NCI-H1048 (cell line): ENCODE results near the gene CPSF6.
"Not testable (repeated sequence)": the region's sequence is repeated elsewhere in the genome, so short reads cannot be mapped to it uniquely, and the experiment has no call there.

Experiments
- DNase-seq: peaks from one replicate; lab custom pipeline; 2025; lab: John Stamatoyannopoulos, UW

CPSF6 gene

GRCh38 chr12:69262264-69262974 is 23.1 kb downstream of the CPSF6 start:
- DNase-seq = no peak

GRCh38 chr12:69265205-69265604 is 25.8 kb downstream of the CPSF6 start:
- DNase-seq = no peak

GRCh38 chr12:69265633-69266032 is 26.3 kb downstream of the CPSF6 start:
- not testable (repeated sequence) for DNase-seq

- DNase-seq = no peak
Observed at GRCh38 chr12:69266036-69266635, 26.8 kb downstream of the CPSF6 start.

- DNase-seq = no peak
Observed at GRCh38 chr12:69269736-69270135, 30.4 kb downstream of the CPSF6 start.

- DNase-seq = no peak
Observed at GRCh38 chr12:69272511-69272910, 33.1 kb downstream of the CPSF6 start.

GRCh38 chr12:69274861-69275260 is 35.5 kb downstream of the CPSF6 start:
- DNase-seq = no peak

- DNase-seq = no peak
Observed at GRCh38 chr12:69275471-69275891, 36.1 kb downstream of the CPSF6 start.

GRCh38 chr12:69278814-69279782 is 39.7 kb downstream of the CPSF6 start:
- no peak for DNase-seq

- no peak for DNase-seq
Observed at GRCh38 chr12:69284131-69284530, 44.8 kb downstream of the CPSF6 start.

GRCh38 chr12:69287556-69287955 is 48.2 kb downstream of the CPSF6 start:
- no peak for DNase-seq

- DNase-seq = no peak
Observed at GRCh38 chr12:69290545-69291277, 51.3 kb downstream of the CPSF6 start.

- no peak for DNase-seq
Observed at GRCh38 chr12:69291278-69291593, 51.9 kb downstream of the CPSF6 start.

GRCh38 chr12:69298133-69298532 is 58.8 kb downstream of the CPSF6 start:
- no peak for DNase-seq

- no peak for DNase-seq
Observed at GRCh38 chr12:69298947-69299346, 59.6 kb downstream of the CPSF6 start.

GRCh38 chr12:69304284-69304683 is 64.9 kb downstream of the CPSF6 start:
- no peak for DNase-seq

GRCh38 chr12:69309461-69309860 is 70.1 kb downstream of the CPSF6 start:
- DNase-seq = no peak

- DNase-seq = no peak
Observed at GRCh38 chr12:69313209-69313608, 73.8 kb downstream of the CPSF6 start.

GRCh38 chr12:69316784-69317183 is 77.4 kb downstream of the CPSF6 start:
- DNase-seq = not testable (repeated sequence)

GRCh38 chr12:69317233-69317632 is 77.9 kb downstream of the CPSF6 start:
- not testable (repeated sequence) for DNase-seq

GRCh38 chr12:69318225-69318624 is 78.9 kb downstream of the CPSF6 start:
- DNase-seq = no peak

GRCh38 chr12:69321351-69321750 is 82.0 kb downstream of the CPSF6 start:
- no peak for DNase-seq
